ENCODE data around the gene LRP5. TPM values are rescaled to one million over a fixed set of nuclear protein-coding genes. Genes with fewer than 3 reads are reported as not detected.

The LRP5 gene
- total RNA-seq, 2 donors from 2014 or later: 81.0 to 110 TPM

DNA sequence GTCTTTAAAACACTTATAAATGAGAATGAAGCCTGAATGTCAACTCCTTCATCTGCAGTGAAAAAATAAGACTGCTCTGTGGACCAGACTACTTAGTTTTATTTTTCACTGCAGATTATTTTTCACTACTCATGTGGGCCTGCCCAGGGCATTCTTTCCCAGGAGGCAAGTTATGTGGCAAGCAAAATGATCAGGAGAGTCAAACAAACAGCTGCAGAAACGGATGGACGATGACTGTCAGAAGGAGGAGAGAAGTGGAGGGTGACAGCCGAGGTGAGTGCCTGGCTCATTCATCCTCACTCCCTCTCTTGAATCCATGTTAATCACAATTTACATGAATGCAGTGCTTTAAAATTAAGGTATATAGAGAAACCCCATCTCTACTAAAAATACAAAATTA lies 5.8 kb upstream of the LRP5 start:
- Histone ChIP-seq H3K9me3 (no peaks in the 10 kb centered on the region), H3K9ac (ENCODE audit: low read depth in 2 of 2, low read length in 2 of 2) (no peak overlapping the region), H3K27me3 (no peaks in the 10 kb centered on the region), H3K27ac (no peak overlapping the region), H3K4me1 (peaks cover 7% of the 10 kb centered on the region), H3K36me3 (no peaks in the 10 kb centered on the region), H3K4me3 (no peak overlapping the region)
- no peak for DNase-seq
- intact Hi-C loops (cut with DNase I): no loop called here
- TF ChIP-seq, protein P1, sequence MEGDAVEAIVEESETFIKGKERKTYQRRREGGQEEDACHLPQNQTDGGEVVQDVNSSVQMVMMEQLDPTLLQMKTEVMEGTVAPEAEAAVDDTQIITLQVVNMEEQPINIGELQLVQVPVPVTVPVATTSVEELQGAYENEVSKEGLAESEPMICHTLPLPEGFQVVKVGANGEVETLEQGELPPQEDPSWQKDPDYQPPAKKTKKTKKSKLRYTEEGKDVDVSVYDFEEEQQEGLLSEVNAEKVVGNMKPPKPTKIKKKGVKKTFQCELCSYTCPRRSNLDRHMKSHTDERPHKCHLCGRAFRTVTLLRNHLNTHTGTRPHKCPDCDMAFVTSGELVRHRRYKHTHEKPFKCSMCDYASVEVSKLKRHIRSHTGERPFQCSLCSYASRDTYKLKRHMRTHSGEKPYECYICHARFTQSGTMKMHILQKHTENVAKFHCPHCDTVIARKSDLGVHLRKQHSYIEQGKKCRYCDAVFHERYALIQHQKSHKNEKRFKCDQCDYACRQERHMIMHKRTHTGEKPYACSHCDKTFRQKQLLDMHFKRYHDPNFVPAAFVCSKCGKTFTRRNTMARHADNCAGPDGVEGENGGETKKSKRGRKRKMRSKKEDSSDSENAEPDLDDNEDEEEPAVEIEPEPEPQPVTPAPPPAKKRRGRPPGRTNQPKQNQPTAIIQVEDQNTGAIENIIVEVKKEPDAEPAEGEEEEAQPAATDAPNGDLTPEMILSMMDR (IDR thresholded peaks at IDR 0.05): no peak

DNA sequence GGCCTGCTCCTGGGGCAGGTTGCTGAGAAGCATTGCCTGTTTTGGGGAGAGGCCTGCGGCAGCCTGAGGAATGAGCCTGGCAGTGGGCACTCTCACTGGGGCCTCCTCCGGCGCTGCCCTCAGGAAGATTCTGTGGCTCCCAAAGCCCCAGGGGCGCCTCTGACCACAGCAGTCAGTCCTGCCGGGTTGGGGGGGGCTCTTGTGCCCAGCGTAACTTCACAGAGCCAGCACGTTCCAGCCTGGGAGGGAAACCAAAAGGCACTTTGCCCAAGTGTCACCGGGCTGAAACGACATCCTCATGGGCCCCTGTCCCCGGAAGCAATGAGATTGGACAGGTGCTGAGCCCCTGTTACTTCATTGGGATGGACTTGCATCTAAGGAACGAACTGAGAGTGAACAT lies 4.3 kb upstream of the LRP5 start:
- Histone ChIP-seq H3K4me1 (peaks cover 4% of the 10 kb centered on the region), H3K9ac (ENCODE audit: low read depth in 2 of 2, low read length in 2 of 2) (no peak overlapping the region), H3K36me3 (no peaks in the 10 kb centered on the region), H3K9me3 (no peaks in the 10 kb centered on the region), H3K27ac (no peak overlapping the region), H3K27me3 (no peaks in the 10 kb centered on the region), H3K4me3 (no peak overlapping the region)
- no peak for DNase-seq
- intact Hi-C loops (cut with DNase I): no loop called here
- TF ChIP-seq, protein P1 (IDR thresholded peaks at IDR 0.05): no peak

GRCh38 chr11:68309621-68310185 lies 2.7 kb upstream of the LRP5 start:
- DNase-seq: no peak
- Histone ChIP-seq H3K4me1 (peaks cover 1% of the 10 kb centered on the region), H3K4me3 (no peak overlapping the region), H3K36me3 (no peaks in the 10 kb centered on the region), H3K9me3 (no peaks in the 10 kb centered on the region), H3K9ac (ENCODE audit: low read depth in 2 of 2, low read length in 2 of 2) (no peak overlapping the region), H3K27ac (no peak overlapping the region), H3K27me3 (no peaks in the 10 kb centered on the region)
- TF ChIP-seq, protein P1 (IDR thresholded peaks at IDR 0.05): no peak
- intact Hi-C loops (cut with DNase I): loop anchor here (10.0 kb wide), 1 partner anchor 75 kb away; no protein-coding TSS in a partner anchor

- H3K4me3 ChIP-seq: no peak overlapping the region
- H3K4me1 ChIP-seq: peaks cover 11% of the 10 kb centered on the region
- peak overlapping the region; percentile 46 to 61 for H3K9ac ChIP-seq (ENCODE audit: low read depth in 2 of 2, low read length in 2 of 2)
- H3K36me3 ChIP-seq: no peaks in the 10 kb centered on the region
- H3K9me3 ChIP-seq: no peaks in the 10 kb centered on the region
- DNase-seq: no peak
- H3K27ac ChIP-seq: peak overlapping the region; percentile 1
- TF ChIP-seq, protein P1 (IDR thresholded peaks at IDR 0.05): no peak
- intact Hi-C loops (cut with DNase I): loop anchor here (10.0 kb wide), 1 partner anchor 73 kb away; no protein-coding TSS in a partner anchor
- no peaks in the 10 kb centered on the region for H3K27me3 ChIP-seq
Measured at GRCh38 chr11:68311160-68312116, 953 bp upstream of the LRP5 start.

DNA sequence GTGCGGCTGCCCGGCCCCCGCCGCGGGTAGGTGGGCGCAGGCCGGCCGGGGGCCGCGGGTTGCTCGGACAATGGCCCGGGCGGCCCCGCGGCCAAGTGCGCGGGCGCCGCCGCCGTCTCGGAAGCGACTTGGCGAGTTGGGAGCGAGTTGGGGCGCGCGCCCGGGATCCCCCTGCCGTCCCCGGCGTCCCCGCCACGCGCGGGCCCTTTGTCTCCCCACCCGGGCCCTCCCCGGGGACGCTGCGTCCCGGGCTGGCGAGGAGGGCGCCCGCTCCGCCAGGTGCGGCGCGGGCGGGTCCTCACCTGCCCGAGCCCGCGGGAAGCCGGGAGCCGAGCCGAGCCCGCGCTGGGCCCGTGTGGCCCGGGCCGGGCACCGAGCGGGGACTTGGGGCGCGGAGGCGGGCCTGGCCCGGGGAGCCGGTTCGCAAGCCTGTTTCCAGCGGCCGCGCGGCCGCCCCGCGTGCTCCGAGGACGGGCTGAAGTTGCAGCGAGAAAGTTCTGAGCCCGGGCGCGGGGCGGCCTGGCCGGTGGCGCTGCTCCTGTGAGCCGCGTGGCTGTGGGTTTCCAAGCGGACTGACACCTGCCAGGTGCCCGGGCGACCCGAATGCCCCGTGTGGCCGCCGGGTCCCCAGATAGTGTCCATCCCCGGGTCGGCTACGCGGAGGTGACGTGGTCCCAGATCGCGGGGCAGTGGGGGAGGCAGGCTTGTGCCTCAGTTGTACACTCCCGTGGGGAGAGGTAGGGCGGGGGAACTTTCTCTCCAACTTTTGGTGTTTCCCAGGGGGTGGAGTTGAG lies 586 bp downstream of the LRP5 start:
- TF ChIP-seq, protein P1 (IDR thresholded peaks at IDR 0.05): no peak
- intact Hi-C loops (cut with DNase I): loop anchor here (10.0 kb wide), 1 partner anchor 72 kb away; no protein-coding TSS in a partner anchor
- Histone ChIP-seq H3K4me3 (peak overlapping the region; percentile 67), H3K27ac (peak overlapping the region; percentile 71), H3K9me3 (no peaks in the 10 kb centered on the region), H3K27me3 (no peaks in the 10 kb centered on the region), H3K4me1 (peaks cover 21% of the 10 kb centered on the region), H3K9ac (ENCODE audit: low read depth in 2 of 2, low read length in 2 of 2) (peak overlapping the region; percentile 95 to 96), H3K36me3 (no peaks in the 10 kb centered on the region)
- DNase-seq: no peak

Measured in colonic mucosa (tissue), 4 donors.